Measurements from ENCODE around the gene GALNT11. TPM values are rescaled to one million over a fixed set of nuclear protein-coding genes. Genes with fewer than 3 reads are reported as not detected.

Gene GALNT11
- total and polyA plus RNA-seq, 7 donors: 8.8 to 48.2 (median 35.7) TPM

DNA sequence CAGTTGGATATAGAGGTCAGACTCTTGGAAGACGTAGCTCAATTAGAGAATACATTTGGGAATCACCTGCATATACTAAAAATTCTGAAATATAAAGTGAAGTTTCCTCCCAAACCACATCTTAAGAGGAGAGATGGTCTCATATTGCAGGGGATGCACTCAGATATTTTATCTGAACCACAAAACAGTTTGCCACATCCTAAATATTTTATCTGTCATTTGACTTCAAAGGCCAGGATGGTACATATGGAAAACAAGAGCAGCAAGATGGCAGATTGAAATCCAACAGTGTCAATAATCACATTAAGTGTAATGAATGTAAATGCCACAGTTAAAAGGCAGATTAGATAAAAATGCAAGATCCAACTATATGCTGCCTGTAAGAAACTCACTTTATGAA lies 97.1 kb downstream of the GALNT11 start:
- Histone ChIP-seq H3K27me3 (no peaks in the 10 kb centered on the region), H3K4me3 (no peak overlapping the region), H3K27ac (no peak overlapping the region), H3K4me1 (no peaks in the 10 kb centered on the region), H3K36me3 (peaks cover 5 to 87% (median 46%) of the 10 kb centered on the region in 4 donors), H3K9me3 (no peaks in the 10 kb centered on the region)
- no peak for DNase-seq
- TF ChIP-seq POLR2AphosphoS5 (IDR thresholded peaks at IDR 0.05) (no peak), POLR2A (IDR thresholded peaks at IDR 0.05) (no peak), EP300 (IDR thresholded peaks at IDR 0.05) (no peak)
- TF ChIP-seq, protein P1, sequence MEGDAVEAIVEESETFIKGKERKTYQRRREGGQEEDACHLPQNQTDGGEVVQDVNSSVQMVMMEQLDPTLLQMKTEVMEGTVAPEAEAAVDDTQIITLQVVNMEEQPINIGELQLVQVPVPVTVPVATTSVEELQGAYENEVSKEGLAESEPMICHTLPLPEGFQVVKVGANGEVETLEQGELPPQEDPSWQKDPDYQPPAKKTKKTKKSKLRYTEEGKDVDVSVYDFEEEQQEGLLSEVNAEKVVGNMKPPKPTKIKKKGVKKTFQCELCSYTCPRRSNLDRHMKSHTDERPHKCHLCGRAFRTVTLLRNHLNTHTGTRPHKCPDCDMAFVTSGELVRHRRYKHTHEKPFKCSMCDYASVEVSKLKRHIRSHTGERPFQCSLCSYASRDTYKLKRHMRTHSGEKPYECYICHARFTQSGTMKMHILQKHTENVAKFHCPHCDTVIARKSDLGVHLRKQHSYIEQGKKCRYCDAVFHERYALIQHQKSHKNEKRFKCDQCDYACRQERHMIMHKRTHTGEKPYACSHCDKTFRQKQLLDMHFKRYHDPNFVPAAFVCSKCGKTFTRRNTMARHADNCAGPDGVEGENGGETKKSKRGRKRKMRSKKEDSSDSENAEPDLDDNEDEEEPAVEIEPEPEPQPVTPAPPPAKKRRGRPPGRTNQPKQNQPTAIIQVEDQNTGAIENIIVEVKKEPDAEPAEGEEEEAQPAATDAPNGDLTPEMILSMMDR (IDR thresholded peaks at IDR 0.05): no peak
- 92 to 100% methylated on average over 1 of the region's 1 CpG for WGBS, 2 donors
- intact Hi-C loops (cut with DNase I): no loop called here

DNA sequence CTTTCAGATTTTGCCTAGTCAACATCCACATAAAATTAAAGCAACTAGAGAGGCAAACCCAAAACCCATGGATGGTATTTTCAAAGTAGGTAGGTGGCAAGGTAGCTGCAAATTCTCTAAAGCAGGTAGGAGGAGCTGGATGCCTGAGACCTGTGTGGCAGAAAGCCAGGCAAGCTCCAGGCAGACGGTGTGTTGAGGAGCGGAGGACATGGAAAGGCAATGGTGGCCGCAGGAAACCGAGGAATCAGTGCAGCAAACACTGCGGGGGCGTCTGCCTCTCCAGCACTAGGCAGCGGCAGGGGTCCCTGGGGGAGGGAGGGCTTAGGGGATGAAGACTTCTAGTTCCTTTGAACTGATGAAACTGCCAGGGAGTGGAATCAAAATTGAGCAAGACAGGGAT lies 101.3 kb downstream of the GALNT11 start:
- intact Hi-C loops (cut with DNase I): no loop called here
- Histone ChIP-seq H3K36me3 (peaks cover 0 to 77% (median 34%) of the 10 kb centered on the region in 4 donors), H3K27me3 (no peaks in the 10 kb centered on the region), H3K9me3 (no peaks in the 10 kb centered on the region), H3K4me3 (no peak overlapping the region), H3K27ac (no peak overlapping the region), H3K4me1 (no peaks in the 10 kb centered on the region)
- WGBS, 2 donors: 96 to 97% methylated on average over 7 of the region's 7 CpGs
- DNase-seq: no peak
- TF ChIP-seq POLR2A (IDR thresholded peaks at IDR 0.05) (no peak), EP300 (IDR thresholded peaks at IDR 0.05) (no peak), POLR2AphosphoS5 (IDR thresholded peaks at IDR 0.05) (no peak)
- TF ChIP-seq, protein P1 (IDR thresholded peaks at IDR 0.05): no peak

DNA sequence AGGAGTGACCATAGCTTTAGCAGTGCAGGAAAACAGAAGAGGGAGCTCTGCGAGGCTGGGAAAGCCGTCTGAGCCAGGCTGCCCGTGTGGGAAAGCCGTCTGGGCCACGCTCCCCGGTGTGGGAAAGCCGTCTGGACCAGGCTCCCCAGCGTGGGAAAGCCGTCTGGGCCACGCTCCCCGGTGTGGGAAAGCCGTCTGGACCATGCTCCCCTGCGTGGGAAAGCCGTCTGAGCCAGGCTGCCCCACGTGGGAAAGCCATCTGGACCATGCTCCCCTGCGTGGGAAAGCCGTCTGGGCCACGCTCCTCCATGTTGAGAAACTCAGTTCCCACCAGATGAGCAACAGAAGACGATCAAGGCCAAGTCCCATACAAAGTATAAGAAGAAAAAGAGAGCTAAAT lies 101.8 kb downstream of the GALNT11 start:
- no peak for DNase-seq
- H3K27me3 ChIP-seq: no peaks in the 10 kb centered on the region
- peaks cover 0 to 77% (median 31%) of the 10 kb centered on the region in 4 donors for H3K36me3 ChIP-seq
- no peaks in the 10 kb centered on the region for H3K9me3 ChIP-seq
- no peak overlapping the region for H3K27ac ChIP-seq
- no peaks in the 10 kb centered on the region for H3K4me1 ChIP-seq
- 96% methylated on average over 19 of the region's 19 CpGs for WGBS, 2 donors
- intact Hi-C loops (cut with DNase I): no loop called here
- no peak for TF ChIP-seq EP300 (IDR thresholded peaks at IDR 0.05)
- TF ChIP-seq, protein P1 (IDR thresholded peaks at IDR 0.05): no peak
- TF ChIP-seq POLR2A (IDR thresholded peaks at IDR 0.05): no peak
- no peak for TF ChIP-seq POLR2AphosphoS5 (IDR thresholded peaks at IDR 0.05)
- no peak overlapping the region for H3K4me3 ChIP-seq

DNA sequence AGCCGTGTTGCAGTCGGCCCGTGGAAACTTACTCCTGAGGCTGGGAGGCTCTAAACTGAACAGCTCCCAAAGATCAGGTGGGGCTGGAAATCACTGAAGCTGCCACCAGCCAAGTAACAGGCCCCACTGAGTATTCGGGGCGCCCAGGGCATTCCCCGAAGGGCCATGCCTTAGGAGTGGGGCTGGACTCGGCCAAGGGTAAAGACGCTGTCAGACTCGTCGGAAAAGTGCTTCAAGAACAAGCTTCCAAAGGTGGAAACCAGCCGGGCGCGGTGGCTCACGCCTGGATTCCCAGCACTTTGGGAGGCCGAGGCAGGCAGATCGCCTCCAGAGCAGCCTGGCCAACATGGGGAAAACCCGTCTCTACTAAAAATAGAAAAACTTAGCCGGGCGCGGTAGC lies 102.8 kb downstream of the GALNT11 start:
- no peak for DNase-seq
- no peaks in the 10 kb centered on the region for H3K4me1 ChIP-seq
- no peaks in the 10 kb centered on the region for H3K27me3 ChIP-seq
- H3K9me3 ChIP-seq: no peaks in the 10 kb centered on the region
- TF ChIP-seq POLR2A (IDR thresholded peaks at IDR 0.05) (no peak), POLR2AphosphoS5 (IDR thresholded peaks at IDR 0.05) (no peak), EP300 (IDR thresholded peaks at IDR 0.05) (no peak)
- TF ChIP-seq, protein P1 (IDR thresholded peaks at IDR 0.05): no peak
- intact Hi-C loops (cut with DNase I): no loop called here
- H3K4me3 ChIP-seq: no peak overlapping the region
- WGBS, 2 donors: 97 to 98% methylated on average over 20 of the region's 20 CpGs
- H3K36me3 ChIP-seq: peaks cover 0 to 77% (median 29%) of the 10 kb centered on the region in 4 donors
- no peak overlapping the region for H3K27ac ChIP-seq

Data from sigmoid colon (tissue), 7 donors.